GM18951 (cell line): ENCODE measurements around the gene SHBG.
"Not testable (repeated sequence)": the region's sequence is repeated elsewhere in the genome, so short reads cannot be mapped to it uniquely, and the experiment has no call there.

ENCODE experiments used
- POLR2A ChIP-seq: IDR thresholded peaks from 4 replicates; pipeline ENCODE4 v1.6.1; 2011; ENCODE audit warnings: mild to moderate bottlenecking; ENCODE audit not compliant: insufficient read length, insufficient read depth; ENCODE audit errors: extremely low read depth
- in situ Hi-C: fragments of 300-500 bp; cut with MboI; formaldehyde crosslinking; loops from one replicate; pipeline ENCODE4 v1.12.0; 2022; ENCODE audit warnings: low sequenced_read_pairs, mixed read lengths, inconsistent platforms; ENCODE audit not compliant: unreplicated experiment

SHBG gene

GRCh38 chr17:7640783-7641182 lies 10.8 kb downstream of the SHBG start:
- in situ Hi-C loops = no loop called here
- no peak for TF ChIP-seq POLR2A

GRCh38 chr17:7641635-7642034 lies 11.7 kb downstream of the SHBG start:
- in situ Hi-C loops = not testable (repeated sequence)

GRCh38 chr17:7644775-7645174 lies 14.8 kb downstream of the SHBG start:
- in situ Hi-C loops = no loop called here
- TF ChIP-seq POLR2A = no peak

GRCh38 chr17:7646457-7646856 lies 16.5 kb downstream of the SHBG start:
- in situ Hi-C loops = no loop called here
- TF ChIP-seq POLR2A = no peak

- no peak for TF ChIP-seq POLR2A
- in situ Hi-C loops = no loop called here
Observed at GRCh38 chr17:7647018-7647417, 17.1 kb downstream of the SHBG start.

GRCh38 chr17:7650509-7651096 lies 20.7 kb downstream of the SHBG start, which contains the start of gene ATP1B2:
TSS of gene ATP1B2 (plus strand) at chr17:7650926. CDS start at chr17:7651519, 593 bp downstream.
- in situ Hi-C loops = no loop called here
- TF ChIP-seq POLR2A = no peak

GRCh38 chr17:7651097-7651664 lies 21.2 kb downstream of the SHBG start:
- in situ Hi-C loops = no loop called here

GRCh38 chr17:7651665-7652387 lies 21.9 kb downstream of the SHBG start:
- TF ChIP-seq POLR2A = no peak
- in situ Hi-C loops = no loop called here

More at GRCh38 chr17:7651097-7651664, 21.2 kb downstream of the SHBG start:
- TF ChIP-seq POLR2A = no peak

- in situ Hi-C loops = no loop called here
- TF ChIP-seq POLR2A = no peak
Observed at GRCh38 chr17:7652388-7653356, 22.7 kb downstream of the SHBG start.

GRCh38 chr17:7654832-7655540 lies 25.1 kb downstream of the SHBG start:
- TF ChIP-seq POLR2A = no peak

GRCh38 chr17:7655541-7655840 lies 25.6 kb downstream of the SHBG start:
- TF ChIP-seq POLR2A = no peak
- in situ Hi-C loops = loop anchor here (5.0 kb wide), 1 partner anchor 62 kb away; the partner anchor contains the start of gene DNAH2

More at GRCh38 chr17:7654832-7655540, 25.1 kb downstream of the SHBG start:
- in situ Hi-C loops = loop anchor here (5.0 kb wide), 1 partner anchor 62 kb away; the partner anchor contains the start of gene DNAH2

GRCh38 chr17:7656958-7657609 lies 27.1 kb downstream of the SHBG start:
- in situ Hi-C loops = loop anchor here (5.0 kb wide), 1 partner anchor 60 kb away; the partner anchor contains the start of gene DNAH2
- TF ChIP-seq POLR2A = no peak
